GM23338 (cell line): ENCODE data around the gene OSBPL5. TPM values are rescaled to one million over a fixed set of nuclear protein-coding genes. Genes with fewer than 3 reads are reported as not detected.

Experiments used
- ATAC-seq: fragments of 200-7000 bp; cut with Tn5 transposase; 3 replicates; pipeline ENCODE4 v1.9.1; 2020
- DNase-seq: peaks from one replicate; pipeline ENCODE4 v3.0.0-alpha.2; 2015; ENCODE audit warnings: low spot score
- H2AFZ ChIP-seq: fragments of 200-600 bp; sonication (generic); 2 replicates; pipeline ENCODE4 v1.8.0; 2016; ENCODE audit warnings: antibody characterized with exemption, mild to moderate bottlenecking, moderate library complexity
- H3F3A ChIP-seq: fragments of 200-600 bp; sonication (generic); replicated peaks from 2 replicates; pipeline ENCODE4 v1.8.0; 2017; ENCODE audit warnings: antibody characterized with exemption, mixed run types, low read depth
- H3K27ac ChIP-seq: fragments of 200-600 bp; sonication (generic); 2 replicates; pipeline ENCODE4 v1.6.1; 2016; ENCODE audit warnings: low read depth
- H3K27me3 ChIP-seq: fragments of 200-600 bp; sonication (generic); 2 replicates; pipeline ENCODE4 v1.8.0; 2016; ENCODE audit warnings: mild to moderate bottlenecking, mixed run types, moderate library complexity; ENCODE audit not compliant: insufficient read depth
- H3K36me3 ChIP-seq: fragments of 200-600 bp; sonication (generic); 2 replicates; pipeline ENCODE4 v1.8.0; 2016; ENCODE audit warnings: mild to moderate bottlenecking; ENCODE audit not compliant: insufficient read depth
- H3K4me1 ChIP-seq: fragments of 200-600 bp; sonication (generic); 2 replicates; pipeline ENCODE4 v1.8.0; 2016; ENCODE audit warnings: mild to moderate bottlenecking, moderate library complexity; ENCODE audit not compliant: insufficient read depth
- H3K4me2 ChIP-seq: fragments of 200-600 bp; sonication (generic); 2 replicates; pipeline ENCODE4 v1.7.1; 2017; ENCODE audit warnings: mixed run types
- H3K4me3 ChIP-seq: fragments of 200-600 bp; sonication (generic); 2 replicates; pipeline ENCODE4 v1.6.1; 2016; ENCODE audit warnings: mixed run types
- H3K79me2 ChIP-seq: fragments of 200-600 bp; sonication (generic); replicated peaks from 2 replicates; pipeline ENCODE4 v1.8.0; 2017; ENCODE audit warnings: mild to moderate bottlenecking; ENCODE audit not compliant: insufficient read depth
- H3K9me2 ChIP-seq: fragments of 200-600 bp; sonication (generic); 2 replicates; pipeline ENCODE4 v1.8.0; 2017; ENCODE audit not compliant: insufficient read depth
- H4K20me1 ChIP-seq: fragments of 200-600 bp; sonication (generic); replicated peaks from 2 replicates; pipeline ENCODE4 v1.8.0; 2017; ENCODE audit warnings: mild to moderate bottlenecking; ENCODE audit not compliant: insufficient read depth
- H3K27ac Mint-ChIP-seq: 2 replicates; pipeline ENCODE4 v1.8.0; 2020; ENCODE audit warnings: inconsistent platforms, mild to moderate bottlenecking, moderate library complexity, mixed read lengths
- H3K27me3 Mint-ChIP-seq: 3 replicates; pipeline ENCODE4 v1.8.0; 2022; ENCODE audit warnings: low read depth, mild to moderate bottlenecking, moderate library complexity, mixed read lengths, inconsistent platforms; ENCODE audit not compliant: insufficient read depth, poor library complexity
- H3K36me3 Mint-ChIP-seq: 3 replicates; pipeline ENCODE4 v1.8.0; 2021; ENCODE audit warnings: low read depth, mild to moderate bottlenecking, inconsistent platforms, moderate library complexity, mixed read lengths
- H3K4me1 Mint-ChIP-seq: 3 replicates; pipeline ENCODE4 v1.8.0; 2020; ENCODE audit warnings: mild to moderate bottlenecking, inconsistent platforms, mixed read lengths
- H3K4me3 Mint-ChIP-seq: 3 replicates; pipeline ENCODE4 v1.8.0; 2021; ENCODE audit warnings: moderate library complexity, mild to moderate bottlenecking, inconsistent platforms, mixed read lengths
- H3K9me3 Mint-ChIP-seq: 3 replicates; pipeline ENCODE4 v1.8.0; 2020; ENCODE audit warnings: moderate library complexity, mild to moderate bottlenecking, inconsistent platforms, mixed read lengths
- CREB1 ChIP-seq: fragments of 250-450 bp; sonication (Bioruptor Pico); IDR thresholded peaks from 2 replicates; pipeline ENCODE4 v1.5.0; 2020; ENCODE audit warnings: low read depth, mild to moderate bottlenecking, moderate library complexity
- EZH2phosphoT487 ChIP-seq: fragments of 200-600 bp; sonication (generic); IDR thresholded peaks from one replicate; pipeline ENCODE4 v1.8.1; 2018; ENCODE audit warnings: antibody characterized with exemption; ENCODE audit not compliant: unreplicated experiment
- NANOG ChIP-seq: IDR thresholded peaks from 2 replicates; pipeline ENCODE4 v1.6.1; 2016; ENCODE audit warnings: antibody characterized with exemption, borderline replicate concordance
- POLR2AphosphoS5 ChIP-seq: IDR thresholded peaks from 2 replicates; pipeline ENCODE4 v1.6.1; 2016; ENCODE audit warnings: antibody characterized with exemption, low read depth
- STAT1 ChIP-seq: IDR thresholded peaks from one replicate; pipeline ENCODE4 v1.6.1; 2016; ENCODE audit warnings: antibody characterized with exemption; ENCODE audit not compliant: unreplicated experiment
- ZNF114 ChIP-seq: fragments of 250-450 bp; sonication (Bioruptor Pico); IDR thresholded peaks from 2 replicates; pipeline ENCODE4 v1.5.0; 2020; ENCODE audit warnings: mild to moderate bottlenecking, moderate library complexity
- polyA plus RNA-seq: library from polyadenylated mRNA; unstranded; fragments of >200 nt; fragmentation: Nextera tagmentation; extraction: Ambion mirVana; gene quantifications from 2 replicates; pipeline ENCODE4 v1.2.1, GENCODE V29; 2016
- total RNA-seq: library from RNA; depleted of rRNA; stranded (reverse); fragments of >200 nt; shearing (Covaris generic); gene quantifications from 2 replicates; pipeline ENCODE4 v1.2.3, GENCODE V29; 2014
- TF ChIP-seq, protein P1 (sequence below): fragments of 250-450 bp; sonication (Bioruptor Pico); IDR thresholded peaks from 2 replicates; pipeline ENCODE4 v1.5.0; 2020; ENCODE audit warnings: mild to moderate bottlenecking, moderate library complexity
- TF ChIP-seq, protein P2 (sequence below), 2 experiments: fragments of 200-600 bp in 1 of 2; sonication (generic) in 1 of 2; conservative IDR thresholded peaks; 2 replicates each; pipeline versions ENCODE4 v1.5.1 to v1.6.1; 2016 to 2017; ENCODE audit warnings: antibody characterized with exemption in 2 of 2, low read depth in 2 of 2, mild to moderate bottlenecking in 2 of 2, moderate library complexity in 1 of 2

Gene OSBPL5
- total and polyA plus RNA-seq, 2 experiments from 2014 or later: 2.7 to 12.0 TPM

DNA sequence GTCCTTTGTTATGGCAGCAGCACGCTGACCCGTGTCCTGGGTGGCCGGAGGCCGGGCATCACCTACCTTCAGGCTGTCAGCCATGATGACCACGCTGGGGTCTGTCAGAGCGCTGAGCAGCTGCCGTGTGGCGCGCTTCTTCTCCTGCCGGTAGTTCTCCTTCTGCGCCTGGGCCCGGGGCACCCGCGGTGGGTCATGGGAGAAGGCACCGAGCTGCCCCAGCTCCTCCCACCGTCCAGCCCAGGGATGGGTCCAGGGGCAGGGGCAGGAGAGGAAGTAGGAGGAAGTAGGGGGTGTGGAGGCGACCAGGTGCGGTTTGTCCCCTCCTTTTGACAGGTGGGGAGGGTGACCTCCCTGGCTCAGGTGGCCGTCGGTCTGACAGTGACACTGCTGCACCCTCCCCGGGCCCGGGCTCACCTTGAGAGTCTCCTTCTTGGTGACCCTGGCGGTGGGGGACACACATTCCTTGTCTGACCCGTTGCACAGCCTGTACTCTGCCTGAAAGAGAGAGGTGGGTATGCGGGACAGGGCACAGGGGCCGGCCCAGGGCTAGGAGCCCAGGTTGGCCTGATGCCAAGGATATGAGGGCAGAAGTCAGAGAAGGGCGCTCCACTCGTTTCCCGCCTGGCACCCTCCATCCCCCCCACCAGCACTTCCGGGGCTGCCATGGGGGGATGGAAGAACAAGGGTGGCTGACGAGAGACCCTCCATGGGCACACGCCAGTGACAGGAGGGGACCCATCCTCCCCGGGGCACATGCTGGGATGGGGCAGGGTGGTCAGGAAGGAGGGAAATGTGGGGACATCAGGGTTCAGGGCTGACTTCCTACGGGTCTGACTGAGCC is 43.0 kb downstream of the OSBPL5 start (continued):
- TF ChIP-seq, protein P1, sequence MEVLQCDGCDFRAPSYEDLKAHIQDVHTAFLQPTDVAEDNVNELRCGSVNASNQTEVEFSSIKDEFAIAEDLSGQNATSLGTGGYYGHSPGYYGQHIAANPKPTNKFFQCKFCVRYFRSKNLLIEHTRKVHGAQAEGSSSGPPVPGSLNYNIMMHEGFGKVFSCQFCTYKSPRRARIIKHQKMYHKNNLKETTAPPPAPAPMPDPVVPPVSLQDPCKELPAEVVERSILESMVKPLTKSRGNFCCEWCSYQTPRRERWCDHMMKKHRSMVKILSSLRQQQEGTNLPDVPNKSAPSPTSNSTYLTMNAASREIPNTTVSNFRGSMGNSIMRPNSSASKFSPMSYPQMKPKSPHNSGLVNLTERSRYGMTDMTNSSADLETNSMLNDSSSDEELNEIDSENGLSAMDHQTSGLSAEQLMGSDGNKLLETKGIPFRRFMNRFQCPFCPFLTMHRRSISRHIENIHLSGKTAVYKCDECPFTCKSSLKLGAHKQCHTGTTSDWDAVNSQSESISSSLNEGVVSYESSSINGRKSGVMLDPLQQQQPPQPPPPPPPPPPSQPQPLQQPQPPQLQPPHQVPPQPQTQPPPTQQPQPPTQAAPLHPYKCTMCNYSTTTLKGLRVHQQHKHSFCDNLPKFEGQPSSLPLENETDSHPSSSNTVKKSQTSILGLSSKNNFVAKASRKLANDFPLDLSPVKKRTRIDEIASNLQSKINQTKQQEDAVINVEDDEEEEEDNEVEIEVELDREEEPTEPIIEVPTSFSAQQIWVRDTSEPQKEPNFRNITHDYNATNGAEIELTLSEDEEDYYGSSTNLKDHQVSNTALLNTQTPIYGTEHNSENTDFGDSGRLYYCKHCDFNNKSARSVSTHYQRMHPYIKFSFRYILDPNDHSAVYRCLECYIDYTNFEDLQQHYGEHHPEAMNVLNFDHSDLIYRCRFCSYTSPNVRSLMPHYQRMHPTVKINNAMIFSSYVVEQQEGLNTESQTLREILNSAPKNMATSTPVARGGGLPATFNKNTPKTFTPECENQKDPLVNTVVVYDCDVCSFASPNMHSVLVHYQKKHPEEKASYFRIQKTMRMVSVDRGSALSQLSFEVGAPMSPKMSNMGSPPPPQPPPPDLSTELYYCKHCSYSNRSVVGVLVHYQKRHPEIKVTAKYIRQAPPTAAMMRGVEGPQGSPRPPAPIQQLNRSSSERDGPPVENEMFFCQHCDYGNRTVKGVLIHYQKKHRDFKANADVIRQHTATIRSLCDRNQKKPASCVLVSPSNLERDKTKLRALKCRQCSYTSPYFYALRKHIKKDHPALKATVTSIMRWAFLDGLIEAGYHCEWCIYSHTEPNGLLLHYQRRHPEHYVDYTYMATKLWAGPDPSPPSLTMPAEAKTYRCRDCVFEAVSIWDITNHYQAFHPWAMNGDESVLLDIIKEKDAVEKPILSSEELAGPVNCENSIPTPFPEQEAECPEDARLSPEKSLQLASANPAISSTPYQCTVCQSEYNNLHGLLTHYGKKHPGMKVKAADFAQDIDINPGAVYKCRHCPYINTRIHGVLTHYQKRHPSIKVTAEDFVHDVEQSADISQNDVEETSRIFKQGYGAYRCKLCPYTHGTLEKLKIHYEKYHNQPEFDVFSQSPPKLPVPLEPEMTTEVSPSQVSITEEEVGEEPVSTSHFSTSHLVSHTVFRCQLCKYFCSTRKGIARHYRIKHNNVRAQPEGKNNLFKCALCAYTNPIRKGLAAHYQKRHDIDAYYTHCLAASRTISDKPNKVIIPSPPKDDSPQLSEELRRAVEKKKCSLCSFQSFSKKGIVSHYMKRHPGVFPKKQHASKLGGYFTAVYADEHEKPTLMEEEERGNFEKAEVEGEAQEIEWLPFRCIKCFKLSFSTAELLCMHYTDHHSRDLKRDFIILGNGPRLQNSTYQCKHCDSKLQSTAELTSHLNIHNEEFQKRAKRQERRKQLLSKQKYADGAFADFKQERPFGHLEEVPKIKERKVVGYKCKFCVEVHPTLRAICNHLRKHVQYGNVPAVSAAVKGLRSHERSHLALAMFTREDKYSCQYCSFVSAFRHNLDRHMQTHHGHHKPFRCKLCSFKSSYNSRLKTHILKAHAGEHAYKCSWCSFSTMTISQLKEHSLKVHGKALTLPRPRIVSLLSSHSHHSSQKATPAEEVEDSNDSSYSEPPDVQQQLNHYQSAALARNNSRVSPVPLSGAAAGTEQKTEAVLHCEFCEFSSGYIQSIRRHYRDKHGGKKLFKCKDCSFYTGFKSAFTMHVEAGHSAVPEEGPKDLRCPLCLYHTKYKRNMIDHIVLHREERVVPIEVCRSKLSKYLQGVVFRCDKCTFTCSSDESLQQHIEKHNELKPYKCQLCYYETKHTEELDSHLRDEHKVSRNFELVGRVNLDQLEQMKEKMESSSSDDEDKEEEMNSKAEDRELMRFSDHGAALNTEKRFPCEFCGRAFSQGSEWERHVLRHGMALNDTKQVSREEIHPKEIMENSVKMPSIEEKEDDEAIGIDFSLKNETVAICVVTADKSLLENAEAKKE (CRISPR knock-in tag): no peak
- no peak for TF ChIP-seq EZH2phosphoT487
- TF ChIP-seq POLR2AphosphoS5: no peak
- no peak for TF ChIP-seq ZNF114
- no peak for TF ChIP-seq STAT1
- no peak for TF ChIP-seq CREB1 (CRISPR knock-in tag)

DNA sequence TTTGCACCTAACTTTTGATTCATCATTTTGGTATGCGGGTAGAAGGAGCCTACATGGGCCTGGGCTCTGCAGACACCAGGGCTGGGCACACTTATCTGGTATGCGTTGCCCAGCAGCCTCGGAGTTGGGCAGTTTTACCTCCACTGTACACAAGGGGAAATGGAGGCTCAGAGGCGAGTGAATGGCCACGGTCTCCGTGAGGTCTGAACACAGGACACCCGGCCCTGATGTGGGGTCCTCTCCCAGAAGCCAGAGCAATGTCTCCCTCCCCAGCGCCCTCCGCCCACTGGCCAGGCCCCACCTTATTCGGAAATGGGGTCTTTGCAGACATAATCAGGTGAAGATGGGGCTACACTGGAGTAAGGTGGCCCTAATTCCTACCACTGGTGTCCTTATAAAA is 43.7 kb downstream of the OSBPL5 start:
- peaks cover 16% of the 10 kb centered on the region for H3K36me3 Mint-ChIP-seq
- ATAC-seq (no peak), DNase-seq (no peak)
- H3F3A ChIP-seq: no peaks in the 10 kb centered on the region
- no peak overlapping the region for H2AFZ ChIP-seq
- H3K4me1 ChIP-seq: no peaks in the 10 kb centered on the region
- H3K9me2 ChIP-seq: no peaks in the 10 kb centered on the region
- no peak overlapping the region for H3K4me3 Mint-ChIP-seq
- no peak overlapping the region for H3K4me3 ChIP-seq
- H3K4me2 ChIP-seq: no peak overlapping the region
- H3K27me3 ChIP-seq: no peaks in the 10 kb centered on the region
- H3K27ac ChIP-seq: no peak overlapping the region
- no peak overlapping the region for H3K27ac Mint-ChIP-seq
- no peaks in the 10 kb centered on the region for H3K79me2 ChIP-seq
- H3K36me3 ChIP-seq: peaks cover under 1% of the 10 kb centered on the region; the same call in 1 of the 2 replicates
- no peaks in the 10 kb centered on the region for H4K20me1 ChIP-seq
- no peak for TF ChIP-seq NANOG
- TF ChIP-seq, protein P2, sequence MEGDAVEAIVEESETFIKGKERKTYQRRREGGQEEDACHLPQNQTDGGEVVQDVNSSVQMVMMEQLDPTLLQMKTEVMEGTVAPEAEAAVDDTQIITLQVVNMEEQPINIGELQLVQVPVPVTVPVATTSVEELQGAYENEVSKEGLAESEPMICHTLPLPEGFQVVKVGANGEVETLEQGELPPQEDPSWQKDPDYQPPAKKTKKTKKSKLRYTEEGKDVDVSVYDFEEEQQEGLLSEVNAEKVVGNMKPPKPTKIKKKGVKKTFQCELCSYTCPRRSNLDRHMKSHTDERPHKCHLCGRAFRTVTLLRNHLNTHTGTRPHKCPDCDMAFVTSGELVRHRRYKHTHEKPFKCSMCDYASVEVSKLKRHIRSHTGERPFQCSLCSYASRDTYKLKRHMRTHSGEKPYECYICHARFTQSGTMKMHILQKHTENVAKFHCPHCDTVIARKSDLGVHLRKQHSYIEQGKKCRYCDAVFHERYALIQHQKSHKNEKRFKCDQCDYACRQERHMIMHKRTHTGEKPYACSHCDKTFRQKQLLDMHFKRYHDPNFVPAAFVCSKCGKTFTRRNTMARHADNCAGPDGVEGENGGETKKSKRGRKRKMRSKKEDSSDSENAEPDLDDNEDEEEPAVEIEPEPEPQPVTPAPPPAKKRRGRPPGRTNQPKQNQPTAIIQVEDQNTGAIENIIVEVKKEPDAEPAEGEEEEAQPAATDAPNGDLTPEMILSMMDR (conservative IDR thresholded peaks at IDR 0.05; ENCODE audit: low read depth in 2 of 2): no peak
- no peaks in the 10 kb centered on the region for H3K4me1 Mint-ChIP-seq
- peaks cover 17% of the 10 kb centered on the region for H3K9me3 Mint-ChIP-seq
- H3K27me3 Mint-ChIP-seq: peaks cover 1% of the 10 kb centered on the region
